HepG2 (cell line): ENCODE results near the gene PDZD8. TPM values are rescaled to one million over a fixed set of nuclear protein-coding genes. Genes with fewer than 3 reads are reported as not detected.

Source experiments
- ARID5B ChIP-seq: IDR thresholded peaks from 2 replicates; pipeline ENCODE4 v1.4.0; 2020; ENCODE audit warnings: mild to moderate bottlenecking, missing genetic modification reagents
- GPN1 ChIP-seq: sonication (generic); formaldehyde crosslinking; IDR thresholded peaks from 2 replicates; pipeline ENCODE4 v1.5.1; 2020; ENCODE audit warnings: missing genetic modification reagents, borderline replicate concordance
- HMG20A ChIP-seq: IDR thresholded peaks from 2 replicates; pipeline ENCODE4 v1.6.1; 2016; ENCODE audit warnings: borderline replicate concordance
- KDM3A ChIP-seq: IDR thresholded peaks from 2 replicates; pipeline ENCODE4 v1.6.1; 2018; ENCODE audit warnings: low read depth, missing compliant biosample characterization
- KLF12 ChIP-seq: sonication (generic); formaldehyde crosslinking; IDR thresholded peaks from 2 replicates; pipeline ENCODE4 v1.4.0; 2020; ENCODE audit warnings: missing genetic modification reagents, borderline replicate concordance
- MED1 ChIP-seq: sonication (generic); formaldehyde crosslinking; IDR thresholded peaks from 2 replicates; pipeline ENCODE4 v1.4.0; 2020; ENCODE audit warnings: missing genetic modification reagents
- NCOA2 ChIP-seq: sonication (generic); formaldehyde crosslinking; IDR thresholded peaks from 2 replicates; pipeline ENCODE4 v1.8.0; 2022; ENCODE audit warnings: inconsistent platforms
- NR2C2 ChIP-seq: sonication (generic); formaldehyde crosslinking; IDR thresholded peaks from 2 replicates; pipeline ENCODE4 v1.4.0; 2020; ENCODE audit warnings: missing genetic modification reagents, mild to moderate bottlenecking, moderate library complexity, borderline replicate concordance
- PAX8 ChIP-seq: sonication (generic); formaldehyde crosslinking; IDR thresholded peaks from 2 replicates; pipeline ENCODE4 v1.8.0; 2022; ENCODE audit warnings: mild to moderate bottlenecking, missing genetic modification reagents, borderline replicate concordance
- PITX1 ChIP-seq: sonication (generic); formaldehyde crosslinking; IDR thresholded peaks from 2 replicates; pipeline ENCODE4 v1.5.1; 2020; ENCODE audit warnings: mild to moderate bottlenecking, missing genetic modification reagents
- RXRA ChIP-seq: sonication (generic); formaldehyde crosslinking; IDR thresholded peaks from 2 replicates; pipeline ENCODE4 v1.5.1; 2020; ENCODE audit warnings: missing genetic modification reagents
- SP2 ChIP-seq: sonication (generic); formaldehyde crosslinking; IDR thresholded peaks from 2 replicates; pipeline ENCODE4 v1.5.1; 2020; ENCODE audit warnings: mild to moderate bottlenecking, missing genetic modification reagents
- TBL1XR1 ChIP-seq: fragments of 150-350 bp; IDR thresholded peaks from 2 replicates; pipeline ENCODE4 v1.6.1; 2014; ENCODE audit warnings: borderline replicate concordance, low read length; ENCODE audit not compliant: partially characterized antibody
- TEAD3 ChIP-seq: optimal IDR thresholded peaks from 2 replicates; pipeline ENCODE3; 2016; ENCODE audit warnings: borderline replicate concordance
- ZBTB39 ChIP-seq: sonication (generic); formaldehyde crosslinking; IDR thresholded peaks from 2 replicates; pipeline ENCODE4 v1.5.0; 2020; ENCODE audit warnings: missing genetic modification reagents
- ZMYM2 ChIP-seq: sonication (generic); formaldehyde crosslinking; IDR thresholded peaks from 2 replicates; pipeline ENCODE4 v1.8.0; 2022; ENCODE audit warnings: mild to moderate bottlenecking, missing genetic modification reagents
- ZNF160 ChIP-seq: sonication (generic); formaldehyde crosslinking; IDR thresholded peaks from 2 replicates; pipeline ENCODE4 v1.8.0; 2022; ENCODE audit warnings: mild to moderate bottlenecking, inconsistent platforms, missing genetic modification reagents
- ZNF333 ChIP-seq: sonication (generic); formaldehyde crosslinking; IDR thresholded peaks from 2 replicates; pipeline ENCODE4 v1.4.0; 2020; ENCODE audit warnings: mild to moderate bottlenecking, missing genetic modification reagents, borderline replicate concordance
- ZNF460 ChIP-seq: sonication (generic); formaldehyde crosslinking; IDR thresholded peaks from 2 replicates; pipeline ENCODE4 v1.5.1; 2020; ENCODE audit warnings: missing genetic modification reagents, mild to moderate bottlenecking, borderline replicate concordance
- ZNF572 ChIP-seq: sonication (generic); formaldehyde crosslinking; IDR thresholded peaks from 2 replicates; pipeline ENCODE4 v1.5.1; 2020; ENCODE audit warnings: mild to moderate bottlenecking, missing genetic modification reagents
- ZNF652 ChIP-seq: IDR thresholded peaks from 2 replicates; pipeline ENCODE4 v1.6.1; 2016; ENCODE audit warnings: low read depth, borderline replicate concordance
- ZNF660 ChIP-seq: sonication (generic); formaldehyde crosslinking; IDR thresholded peaks from 2 replicates; pipeline ENCODE4 v1.5.1; 2020; ENCODE audit warnings: mild to moderate bottlenecking, low read depth, missing genetic modification reagents, borderline replicate concordance
- ZNF740 ChIP-seq: sonication (generic); formaldehyde crosslinking; IDR thresholded peaks from 2 replicates; pipeline ENCODE4 v1.4.0; 2020; ENCODE audit warnings: missing genetic modification reagents
- ZNF761 ChIP-seq: sonication (generic); formaldehyde crosslinking; conservative IDR thresholded peaks from 2 replicates; pipeline ENCODE4 v1.4.0; 2020; ENCODE audit warnings: mild to moderate bottlenecking, missing genetic modification reagents
- ZNF839 ChIP-seq: sonication (generic); formaldehyde crosslinking; IDR thresholded peaks from 2 replicates; pipeline ENCODE4 v1.4.0; 2020; ENCODE audit warnings: missing genetic modification reagents, mild to moderate bottlenecking, borderline replicate concordance
- polyA plus RNA-seq, 8 experiments: library from polyadenylated mRNA; depleted of rRNA in 3 of 8; stranded (reverse) in 7 of 8; unstranded in 1 of 8; fragments of >200 nt; fragmentation: Illumina TruSeq in 4 of 8; extraction: Trizol in 4 of 8; gene quantifications; 2 replicates each; pipeline versions ENCODE4 v1.2.1 to v1.2.3, GENCODE V29; 2011 to 2016; ENCODE audit warnings: low read depth in 4 of 8, missing spikeins in 1 of 8, mixed read lengths in 1 of 8; ENCODE audit not compliant: insufficient read depth in 1 of 8
- total RNA-seq, 5 experiments: library from RNA; depleted of rRNA; stranded (reverse); fragments of >200 nt; fragmentation: Illumina TruSeq; extraction: Trizol; gene quantifications; 2 replicates each; pipeline ENCODE4 v1.2.3, GENCODE V29; 2016; ENCODE audit warnings: low read depth in 1 of 5

The PDZD8 gene
- total and polyA plus RNA-seq, 2 of the 13 experiments (the other 11 are each of a cell fraction or from before 2014, with no cell fraction given) = 11.2 to 32.0 TPM

GRCh38 chr10:117360994-117361667 lies 14.1 kb downstream of the PDZD8 start (continued):
- TF ChIP-seq MED1 (CRISPR knock-in tag) (0 out of 2 replicates have a peak, but pooled peaks have one; percentile 18), ZNF460 (no peak), ARID5B (CRISPR knock-in tag) (peak; percentile 94), ZBTB39 (CRISPR knock-in tag) (0 out of 2 replicates have a peak, but pooled peaks have one; percentile 46), GPN1 (CRISPR knock-in tag) (no peak), NR2C2 (CRISPR knock-in tag) (no peak), TBL1XR1 (no peak), HMG20A (CRISPR knock-in tag) (peak; percentile 86; the same call in 1 of the 2 replicates), ZNF761 (CRISPR knock-in tag) (no peak), RXRA (CRISPR knock-in tag) (no peak), ZNF652 (CRISPR knock-in tag) (peak; percentile 39; the same call in 1 of the 2 replicates), SP2 (CRISPR knock-in tag) (no peak), NCOA2 (CRISPR knock-in tag) (peak; percentile 74), ZNF572 (CRISPR knock-in tag) (no peak), ZNF660 (CRISPR knock-in tag) (no peak), KLF12 (no peak), ZMYM2 (CRISPR knock-in tag) (no peak), TEAD3 (no peak), ZNF839 (no peak), PAX8 (CRISPR knock-in tag) (no peak), ZNF740 (CRISPR knock-in tag) (no peak), ZNF333 (CRISPR knock-in tag) (no peak), ZNF160 (CRISPR knock-in tag) (no peak), KDM3A (CRISPR knock-in tag) (no peak), PITX1 (peak; percentile 32; the same call in 1 of the 2 replicates)
